Mesenchymal stem cell (in vitro differentiated cells and primary cell): ENCODE measurements around the gene OR6C2.
"Not testable (repeated sequence)": the region's sequence is repeated elsewhere in the genome, so short reads cannot be mapped to it uniquely, and the experiment has no call there.

ENCODE experiments used
- DNase-seq: peaks from one replicate; pipeline ENCODE4 v3.0.0-alpha.2; 2013
- H2AFZ ChIP-seq: one replicate; pipeline ENCODE4 v1.6.1; 2013; ENCODE audit warnings: low read depth, mild to moderate bottlenecking, control low read depth, inconsistent platforms, low read length, moderate library complexity
- H2AK5ac ChIP-seq: 2 replicates; pipeline ENCODE4 v1.6.1; 2013; ENCODE audit warnings: low read length, moderate library complexity, mild to moderate bottlenecking, inconsistent platforms; ENCODE audit not compliant: severe bottlenecking
- H2BK120ac ChIP-seq: one replicate; pipeline ENCODE4 v1.6.1; 2013; ENCODE audit warnings: low read depth, mild to moderate bottlenecking, inconsistent platforms, low read length, moderate library complexity
- H2BK12ac ChIP-seq, 2 experiments: one replicate each; pipeline ENCODE4 v1.6.1; 2013; ENCODE audit warnings: inconsistent platforms in 2 of 2, low read length in 2 of 2, mild to moderate bottlenecking in 2 of 2, moderate library complexity in 2 of 2, control low read depth in 1 of 2
- H2BK15ac ChIP-seq: one replicate; pipeline ENCODE4 v1.6.1; 2013; ENCODE audit warnings: mild to moderate bottlenecking, low read depth, inconsistent platforms; ENCODE audit not compliant: poor library complexity, severe bottlenecking
- H2BK5ac ChIP-seq: 2 replicates; pipeline ENCODE4 v1.6.1; 2013; ENCODE audit warnings: low read depth, mild to moderate bottlenecking, low read length, control low read depth, inconsistent platforms; ENCODE audit not compliant: poor library complexity, severe bottlenecking
- H3K14ac ChIP-seq, 2 experiments: one replicate each; pipeline ENCODE4 v1.6.1; 2013; ENCODE audit warnings: inconsistent platforms in 2 of 2, low read length in 2 of 2, control low read depth in 1 of 2, mild to moderate bottlenecking in 1 of 2, moderate library complexity in 1 of 2
- H3K18ac ChIP-seq, 2 experiments: one replicate each; pipeline ENCODE4 v1.6.1; 2013; ENCODE audit warnings: inconsistent platforms in 2 of 2, low read length in 2 of 2, control low read depth in 1 of 2, low read depth in 1 of 2, mild to moderate bottlenecking in 1 of 2
- H3K23ac ChIP-seq, 2 experiments: one replicate each; pipeline ENCODE4 v1.6.1; 2013; ENCODE audit warnings: inconsistent platforms in 2 of 2, low read length in 2 of 2, mild to moderate bottlenecking in 2 of 2, moderate library complexity in 2 of 2, control low read depth in 1 of 2
- H3K27ac ChIP-seq: 2 replicates; pipeline ENCODE4 v1.5.1; 2013; ENCODE audit warnings: mild to moderate bottlenecking, moderate library complexity, low read length, control low read depth, inconsistent platforms; ENCODE audit not compliant: poor library complexity, severe bottlenecking
- H3K27me3 ChIP-seq, 2 experiments: 2 replicates each; pipeline versions ENCODE4 v1.6.1 to v1.7.0; 2013; ENCODE audit warnings: low read length in 2 of 2, mild to moderate bottlenecking in 2 of 2, moderate library complexity in 2 of 2, control low read depth in 1 of 2, inconsistent platforms in 1 of 2; ENCODE audit not compliant: control insufficient read depth in 1 of 2, insufficient read depth in 1 of 2
- H3K36me3 ChIP-seq, 2 experiments: 2 replicates each; pipeline versions ENCODE4 v1.6.1 to v1.7.0; 2013; ENCODE audit warnings: low read length in 2 of 2, control low read depth in 1 of 2, inconsistent platforms in 1 of 2, low read depth in 1 of 2, mild to moderate bottlenecking in 1 of 2; ENCODE audit not compliant: insufficient read depth in 2 of 2, control insufficient read depth in 1 of 2
- H3K4ac ChIP-seq, 2 experiments: one replicate each; pipeline ENCODE4 v1.6.1; 2013; ENCODE audit warnings: inconsistent platforms in 2 of 2, low read length in 2 of 2, mild to moderate bottlenecking in 2 of 2, moderate library complexity in 2 of 2, control low read depth in 1 of 2, low read depth in 1 of 2
- H3K4me1 ChIP-seq: 2 replicates; pipeline ENCODE4 v1.6.1; 2013; ENCODE audit warnings: low read depth, low read length, control low read depth; ENCODE audit not compliant: control insufficient read depth, insufficient read depth
- H3K4me2 ChIP-seq: 2 replicates; pipeline ENCODE4 v1.6.1; 2013; ENCODE audit warnings: low read length, mild to moderate bottlenecking, inconsistent platforms; ENCODE audit not compliant: poor library complexity, severe bottlenecking
- H3K4me3 ChIP-seq, 2 experiments: 2 replicates each; pipeline versions ENCODE4 v1.5.1 to v1.7.0; 2013; ENCODE audit warnings: low read length in 2 of 2, mild to moderate bottlenecking in 2 of 2, control low read depth in 1 of 2, low read depth in 1 of 2; ENCODE audit not compliant: insufficient read depth in 1 of 2
- H3K79me1 ChIP-seq: replicated peaks from 2 replicates; pipeline ENCODE4 v1.6.1; 2013; ENCODE audit warnings: mild to moderate bottlenecking, control low read depth, low read length, inconsistent platforms; ENCODE audit not compliant: poor library complexity, severe bottlenecking
- H3K9ac ChIP-seq: 2 replicates; pipeline ENCODE4 v1.7.0; 2013; ENCODE audit warnings: mild to moderate bottlenecking, low read length, moderate library complexity
- H3K9me3 ChIP-seq: 2 replicates; pipeline ENCODE4 v1.7.0; 2013; ENCODE audit warnings: mild to moderate bottlenecking, low read length; ENCODE audit not compliant: control insufficient read depth
- H4K8ac ChIP-seq: one replicate; pipeline ENCODE4 v1.6.1; 2013; ENCODE audit warnings: inconsistent platforms, mild to moderate bottlenecking, low read length, moderate library complexity
- H4K91ac ChIP-seq: one replicate; pipeline ENCODE4 v1.6.1; 2013; ENCODE audit warnings: mild to moderate bottlenecking, low read length, inconsistent platforms
- WGBS: methylation state at CpG from one replicate; pipeline ENCODE4 v1.1.7; 2013; ENCODE audit warnings: mixed read lengths; 5-methylcytosine and 5-hydroxymethylcytosine counted together

OR6C2 gene

GRCh38 chr12:55428331-55429243 is 15.3 kb upstream of the OR6C2 start:
- Histone ChIP-seq H3K14ac (no peak overlapping the region), H3K27me3 (no peaks in the 10 kb centered on the region), H4K91ac (no peak overlapping the region), H3K36me3 (no peaks in the 10 kb centered on the region), H2AFZ (no peak overlapping the region), H3K4me1 (no peaks in the 10 kb centered on the region), H2BK15ac (no peak overlapping the region), H3K79me1 (no peaks in the 10 kb centered on the region), H3K4ac (no peak overlapping the region), H2BK120ac (no peak overlapping the region), H3K4me2 (no peak overlapping the region), H3K9ac (no peak overlapping the region), H3K4me3 (no peak overlapping the region), H2BK12ac (no peak overlapping the region), H3K23ac (no peak overlapping the region), H3K27ac (no peak overlapping the region), H2BK5ac (no peak overlapping the region), H2AK5ac (no peak overlapping the region), H4K8ac (no peak overlapping the region), H3K9me3 (no peaks in the 10 kb centered on the region), H3K18ac (no peak overlapping the region)
- DNase-seq, result no peak
- WGBS, result no CpG with 5 or more reads among the region's 1 CpG

- not testable (repeated sequence) for H3K27me3 ChIP-seq, H3K9ac ChIP-seq, H3K9me3 ChIP-seq, H2BK5ac ChIP-seq, DNase-seq, H3K27ac ChIP-seq, H3K4ac ChIP-seq, H3K4me2 ChIP-seq, H3K79me1 ChIP-seq, H2BK12ac ChIP-seq, H2BK15ac ChIP-seq, H4K8ac ChIP-seq, H4K91ac ChIP-seq, H3K18ac ChIP-seq, H3K36me3 ChIP-seq, H2AK5ac ChIP-seq, H3K4me3 ChIP-seq, H3K14ac ChIP-seq, H2AFZ ChIP-seq, H3K23ac ChIP-seq, H2BK120ac ChIP-seq, H3K4me1 ChIP-seq
- WGBS, result 76% methylated on average over 5 of the region's 5 CpGs
Observed at GRCh38 chr12:55441233-55441632, 2.6 kb upstream of the OR6C2 start.

GRCh38 chr12:55445357-55445756 is 1.5 kb downstream of the OR6C2 start:
- Histone ChIP-seq H3K9ac (no peak overlapping the region), H3K4me1 (no peaks in the 10 kb centered on the region), H3K23ac (no peak overlapping the region), H3K18ac (no peak overlapping the region), H2BK12ac (no peak overlapping the region), H3K36me3 (no peaks in the 10 kb centered on the region), H3K14ac (no peak overlapping the region), H3K4ac (no peak overlapping the region), H2AK5ac (no peak overlapping the region), H3K27me3 (no peaks in the 10 kb centered on the region), H2BK120ac (no peak overlapping the region), H2BK15ac (no peak overlapping the region), H3K79me1 (no peaks in the 10 kb centered on the region), H4K91ac (no peak overlapping the region), H2BK5ac (no peak overlapping the region), H3K27ac (no peak overlapping the region), H4K8ac (no peak overlapping the region), H2AFZ (no peak overlapping the region), H3K4me2 (no peak overlapping the region), H3K9me3 (no peaks in the 10 kb centered on the region), H3K4me3 (no peak overlapping the region)
- WGBS, result no CpG with 5 or more reads among the region's 1 CpG
- no peak for DNase-seq

- no peak overlapping the region for H3K4me2 ChIP-seq
- H3K4ac ChIP-seq, result no peak overlapping the region
- no peak overlapping the region for H4K91ac ChIP-seq
- H2AFZ ChIP-seq, result no peak overlapping the region
- H2BK120ac ChIP-seq, result no peak overlapping the region
- H2AK5ac ChIP-seq, result no peak overlapping the region
- H3K18ac ChIP-seq, result no peak overlapping the region
- no peaks in the 10 kb centered on the region for H3K36me3 ChIP-seq
- H3K79me1 ChIP-seq, result no peaks in the 10 kb centered on the region
- H2BK15ac ChIP-seq, result no peak overlapping the region
- no peak overlapping the region for H3K9ac ChIP-seq
- H3K27ac ChIP-seq, result no peak overlapping the region
- no peaks in the 10 kb centered on the region for H3K9me3 ChIP-seq
- no peak overlapping the region for H3K14ac ChIP-seq
- no peak overlapping the region for H3K4me3 ChIP-seq
- 91% methylated on average over 5 of the region's 5 CpGs for WGBS
- H3K27me3 ChIP-seq, result no peaks in the 10 kb centered on the region
- H2BK5ac ChIP-seq, result no peak overlapping the region
- no peaks in the 10 kb centered on the region for H3K4me1 ChIP-seq
- no peak overlapping the region for H3K23ac ChIP-seq
- DNase-seq, result no peak
- no peak overlapping the region for H4K8ac ChIP-seq
- H2BK12ac ChIP-seq, result no peak overlapping the region
Observed at GRCh38 chr12:55446326-55446725, 2.5 kb downstream of the OR6C2 start.
